Activated CD8-positive, alpha-beta memory T cell treated with anti-CD3 and anti-CD28 coated beads for 1 hour (primary cell): Measurements from ENCODE around the gene SERPIND1.
"Not testable (repeated sequence)": the region's sequence is repeated elsewhere in the genome, so short reads cannot be mapped to it uniquely, and the experiment has no call there.

Source experiments
- DNase-seq, 2 donors: peaks; one replicate each; pipeline ENCODE4 v3.0.0-alpha.2; 2020; ENCODE audit warnings: low read depth in 1 of 2; ENCODE audit errors: extremely low read depth in 1 of 2

The SERPIND1 gene

GRCh38 chr22:20811171-20811570 is 37.3 kb downstream of the SERPIND1 start:
- DNase-seq, result no peak

- DNase-seq, result no peak
Measured at GRCh38 chr22:20811971-20812660, 38.2 kb downstream of the SERPIND1 start.

DNA sequence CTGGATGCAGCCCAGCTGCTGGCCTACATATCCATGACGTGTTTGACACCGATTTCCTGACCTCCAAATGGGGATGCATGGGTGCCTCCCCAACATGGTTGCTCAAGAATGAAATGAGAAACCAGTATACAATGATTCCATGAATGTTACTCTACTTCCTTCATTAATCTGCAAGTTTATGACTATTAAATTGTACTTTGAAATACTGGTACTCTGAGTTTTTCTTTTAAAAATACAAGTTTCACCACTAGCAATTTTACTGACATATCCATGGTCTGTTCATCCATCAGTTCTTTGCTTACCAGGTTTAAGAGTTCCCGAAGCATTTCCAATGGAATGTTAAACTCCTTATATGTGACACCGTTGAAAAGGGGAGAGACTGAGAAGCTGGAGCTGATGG is 39.1 kb downstream of the SERPIND1 start:
- DNase-seq, result no peak

GRCh38 chr22:20814221-20814808 is 40.4 kb downstream of the SERPIND1 start:
- no peak for DNase-seq

- DNase-seq, result no peak
Measured at GRCh38 chr22:20815477-20816050, 41.7 kb downstream of the SERPIND1 start.

DNA sequence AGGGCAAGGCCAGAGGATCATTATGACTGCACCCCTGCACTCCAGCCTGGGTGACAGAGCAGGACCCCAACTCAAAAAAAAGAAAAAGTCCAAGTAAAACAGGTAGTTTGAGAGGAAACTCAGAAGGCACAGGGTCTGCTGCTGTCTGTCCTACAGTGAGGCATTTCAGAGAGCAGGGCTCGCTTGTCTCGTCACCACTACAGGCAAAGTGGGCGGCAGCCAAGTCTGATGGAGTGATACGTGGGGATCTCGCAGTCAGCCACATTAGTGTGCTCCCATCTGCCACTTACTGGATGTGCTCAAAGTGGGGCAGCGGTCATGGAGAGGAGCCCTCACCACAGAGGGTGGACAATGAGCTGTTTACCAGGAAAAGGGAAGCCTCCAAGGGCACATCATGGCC is 42.6 kb downstream of the SERPIND1 start:
- no peak for DNase-seq

- no peak for DNase-seq
Measured at GRCh38 chr22:20818471-20818870, 44.6 kb downstream of the SERPIND1 start.

DNA sequence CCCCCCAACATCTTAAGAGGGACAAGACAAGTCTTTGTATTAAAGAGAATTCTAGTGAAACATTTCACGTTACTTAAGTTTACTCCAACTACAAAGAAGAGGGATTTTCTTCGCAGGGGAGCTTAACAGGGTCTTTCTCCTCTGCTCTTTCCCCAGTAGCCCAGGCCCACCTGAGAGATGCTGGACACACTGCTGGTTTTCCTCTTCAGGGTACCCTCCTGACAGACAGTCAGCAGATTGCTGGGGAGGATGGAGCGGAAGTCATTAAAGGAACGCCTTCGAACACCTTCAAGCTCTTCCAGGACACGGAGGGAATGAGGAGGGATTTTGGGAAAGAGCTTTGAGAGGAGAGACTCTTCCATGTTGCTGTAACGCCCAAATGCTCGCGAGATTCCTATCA is 45.6 kb downstream of the SERPIND1 start:
- DNase-seq, result no peak

GRCh38 chr22:20821717-20822239 is 47.9 kb downstream of the SERPIND1 start:
- DNase-seq, result not testable (repeated sequence)

- DNase-seq, result no peak
Measured at GRCh38 chr22:20822240-20822639, 48.3 kb downstream of the SERPIND1 start.

DNA sequence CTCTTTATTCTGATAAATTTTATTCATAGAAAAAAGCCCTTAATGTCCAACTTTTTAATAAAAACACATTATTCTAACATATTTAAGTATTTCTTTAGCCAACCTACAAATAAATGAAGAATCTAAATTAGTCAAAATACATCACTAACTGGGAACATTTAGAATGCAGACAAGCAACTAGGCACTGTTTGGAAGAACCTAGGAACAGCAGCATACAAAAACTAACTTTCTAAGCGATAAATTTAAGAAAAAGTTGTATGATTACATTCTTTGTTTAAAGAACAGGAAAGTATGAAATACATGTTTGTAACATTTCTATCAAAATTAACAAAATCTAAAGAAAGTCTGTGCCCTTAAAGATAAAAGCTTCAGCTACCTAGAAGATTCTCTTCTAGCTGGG is 49.4 kb downstream of the SERPIND1 start:
- DNase-seq, result no peak

DNA sequence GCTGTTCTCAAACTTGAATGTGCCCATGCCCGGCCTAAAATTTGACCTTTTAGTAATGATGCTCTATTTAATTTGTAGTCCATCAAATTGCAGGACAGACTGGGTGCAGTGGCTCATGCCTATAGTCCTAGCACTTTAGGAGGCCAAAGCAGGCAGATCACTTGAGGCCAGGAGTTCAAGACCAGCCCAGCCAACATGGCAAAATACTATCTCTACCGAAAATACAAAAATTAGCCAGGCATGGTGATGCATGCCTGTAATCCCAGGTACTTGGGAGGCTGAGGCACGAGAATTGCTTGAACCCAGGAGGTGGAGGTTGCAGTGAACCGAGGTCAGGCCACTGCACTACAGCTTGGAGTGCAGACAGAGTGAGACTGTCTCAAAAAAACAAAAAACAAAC is 51.3 kb downstream of the SERPIND1 start:
- DNase-seq, result not testable (repeated sequence)

GRCh38 chr22:20825624-20826023 is 51.7 kb downstream of the SERPIND1 start:
- no peak for DNase-seq

DNA sequence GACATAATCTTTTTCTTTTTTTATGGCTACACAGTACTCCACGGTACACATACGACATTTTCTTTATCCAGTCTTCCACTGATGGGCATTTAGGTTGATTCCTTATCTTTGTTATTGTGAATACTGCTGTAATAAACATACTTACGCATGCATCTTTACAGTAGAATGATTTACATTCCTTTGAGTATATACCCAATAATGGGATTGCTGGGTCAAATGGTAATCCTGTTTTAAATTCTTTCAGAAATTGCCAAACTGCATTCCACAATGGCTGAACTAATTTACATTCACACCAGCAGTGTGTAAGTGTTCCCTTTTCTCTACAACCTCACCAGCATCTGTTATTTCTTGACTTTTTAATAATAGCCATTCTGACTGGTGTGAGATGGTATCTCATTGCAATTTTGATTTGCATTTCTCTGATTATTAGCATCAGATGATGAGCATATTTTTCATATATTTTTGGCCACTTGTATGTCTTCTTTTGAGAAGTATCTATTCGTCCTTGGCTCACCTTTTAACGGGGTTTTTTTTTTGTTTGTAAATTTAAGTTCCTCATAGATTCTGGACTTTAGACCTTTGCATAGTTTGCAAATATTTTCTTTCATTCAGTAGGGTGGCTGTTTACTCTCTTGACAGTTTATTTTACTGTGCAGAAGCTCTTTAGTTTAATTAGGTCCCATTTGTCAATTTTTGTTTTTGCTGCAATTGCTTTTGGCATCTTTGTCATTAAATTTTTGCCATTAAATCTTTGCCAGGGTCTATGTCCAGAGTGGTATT is 52.6 kb downstream of the SERPIND1 start:
- DNase-seq, result not testable (repeated sequence)

- no peak for DNase-seq
Measured at GRCh38 chr22:20829491-20830134, 55.7 kb downstream of the SERPIND1 start.

DNA sequence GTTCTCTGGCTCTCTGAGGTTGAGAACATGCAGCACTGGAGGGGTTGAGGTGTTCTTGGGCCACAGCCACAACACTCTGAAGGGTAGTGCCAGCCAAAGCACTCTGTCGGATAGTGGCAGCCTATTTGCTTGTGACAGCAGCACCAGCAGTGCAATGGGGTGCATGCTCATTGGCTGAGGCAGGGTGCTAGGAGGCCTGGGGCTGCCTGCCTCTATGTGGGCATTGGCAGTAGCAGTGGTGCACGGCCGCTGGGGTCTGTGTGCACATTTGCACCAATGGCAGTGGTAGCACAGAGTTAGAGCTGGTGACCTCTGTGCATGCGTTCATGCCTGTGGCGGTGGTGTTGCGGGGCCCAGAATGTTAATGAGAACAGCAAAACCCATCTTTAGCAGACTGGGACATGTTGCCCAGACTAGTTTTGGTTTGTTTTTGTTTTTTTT is 59.3 kb downstream of the SERPIND1 start:
- no peak for DNase-seq

- no peak for DNase-seq
Measured at GRCh38 chr22:20834206-20834605, 60.3 kb downstream of the SERPIND1 start.

- DNase-seq, result no peak
Measured at GRCh38 chr22:20834725-20835124, 60.8 kb downstream of the SERPIND1 start.
